ENCODE data around the gene PPARA.

DNA sequence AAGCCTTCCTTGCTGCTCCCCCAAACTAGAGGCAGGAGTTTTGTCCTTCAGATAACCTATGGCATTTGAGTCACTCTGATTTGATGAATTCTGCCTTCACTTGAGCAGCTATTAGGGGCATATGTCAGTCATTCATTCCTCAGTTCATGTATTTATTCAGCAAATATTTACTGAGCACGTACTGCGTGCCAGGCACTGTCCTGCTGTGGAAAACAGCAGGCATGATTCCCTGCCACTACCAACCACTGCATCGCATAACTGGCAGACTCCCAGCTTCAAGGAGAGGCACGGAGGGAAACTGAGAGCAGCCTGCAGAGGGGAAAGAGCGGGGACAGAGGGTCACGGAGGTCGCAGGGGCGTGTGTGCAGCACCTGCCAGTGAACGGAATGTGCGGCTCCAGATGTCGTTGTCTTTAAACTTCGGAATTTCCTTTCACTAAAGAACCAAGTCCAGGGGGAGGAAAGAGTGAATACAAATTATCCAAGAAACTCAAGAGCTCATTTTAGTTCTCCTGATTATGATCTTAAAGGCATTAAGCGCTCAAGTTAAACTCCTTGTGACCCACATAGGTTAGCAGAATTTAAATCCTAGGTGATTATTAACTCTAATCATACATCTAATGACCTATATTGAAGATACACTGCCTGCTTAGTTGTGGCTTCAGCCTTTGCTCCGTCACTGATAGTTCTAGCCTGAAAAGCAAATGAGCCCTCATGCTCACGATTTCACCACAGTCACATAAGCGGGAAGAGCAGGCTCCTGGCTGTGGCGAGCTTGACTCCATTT lies 12.6 kb downstream of the PPARA start:
- TF ChIP-seq, protein P1, sequence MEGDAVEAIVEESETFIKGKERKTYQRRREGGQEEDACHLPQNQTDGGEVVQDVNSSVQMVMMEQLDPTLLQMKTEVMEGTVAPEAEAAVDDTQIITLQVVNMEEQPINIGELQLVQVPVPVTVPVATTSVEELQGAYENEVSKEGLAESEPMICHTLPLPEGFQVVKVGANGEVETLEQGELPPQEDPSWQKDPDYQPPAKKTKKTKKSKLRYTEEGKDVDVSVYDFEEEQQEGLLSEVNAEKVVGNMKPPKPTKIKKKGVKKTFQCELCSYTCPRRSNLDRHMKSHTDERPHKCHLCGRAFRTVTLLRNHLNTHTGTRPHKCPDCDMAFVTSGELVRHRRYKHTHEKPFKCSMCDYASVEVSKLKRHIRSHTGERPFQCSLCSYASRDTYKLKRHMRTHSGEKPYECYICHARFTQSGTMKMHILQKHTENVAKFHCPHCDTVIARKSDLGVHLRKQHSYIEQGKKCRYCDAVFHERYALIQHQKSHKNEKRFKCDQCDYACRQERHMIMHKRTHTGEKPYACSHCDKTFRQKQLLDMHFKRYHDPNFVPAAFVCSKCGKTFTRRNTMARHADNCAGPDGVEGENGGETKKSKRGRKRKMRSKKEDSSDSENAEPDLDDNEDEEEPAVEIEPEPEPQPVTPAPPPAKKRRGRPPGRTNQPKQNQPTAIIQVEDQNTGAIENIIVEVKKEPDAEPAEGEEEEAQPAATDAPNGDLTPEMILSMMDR (conservative IDR thresholded peaks at IDR 0.05; ENCODE audit: low read length) = no peak
- no peak for TF ChIP-seq EZH2phosphoT487 (IDR thresholded peaks at IDR 0.05; ENCODE audit: borderline replicate concordance, low read depth, low read length)
